GM12878 (cell line): ENCODE results near the gene SCP2. TPM values are rescaled to one million over a fixed set of nuclear protein-coding genes. Genes with fewer than 3 reads are reported as not detected.

Experiments used
- ATAC-seq: fragments of 200-7000 bp; cut with Tn5 transposase; 3 replicates; pipeline ENCODE4 v1.9.1; 2020; ENCODE audit warnings: mild to moderate bottlenecking, moderate library complexity
- BruUV-seq: library from RNA; stranded (reverse); fragments of 400-500 nt; replicated peaks from 2 replicates; lab custom pipeline; 2021; lab: Mats Ljungman, UMichigan
- CTCF ChIA-PET: fragments of 300-600 bp; sonication (Branson Sonifier 250); formaldehyde crosslinking; extraction: SDS; loops from one replicate; lab custom pipeline; 2021; ENCODE audit warnings: inconsistent platforms; lab: Yijun Ruan, JAX
- POLR2A ChIA-PET: fragments of 350-600 bp; formaldehyde crosslinking; extraction: SDS; loops from one replicate; lab custom pipeline; 2021; ENCODE audit warnings: inconsistent platforms; lab: Charles Lee
- RAD21 ChIA-PET: fragments of 300-600 bp; sonication (Branson Sonifier 250); formaldehyde crosslinking; loops from one replicate; lab custom pipeline; 2023; ENCODE audit warnings: antibody characterized with exemption; ENCODE audit not compliant: unreplicated experiment; lab: Charles Lee
- SMC1A ChIA-PET: fragments of 300-600 bp; sonication (Branson Sonifier 250); formaldehyde crosslinking; loops from one replicate; lab custom pipeline; 2023; ENCODE audit not compliant: unreplicated experiment, uncharacterized antibody; lab: Charles Lee
- DNase-seq: peaks from one replicate; pipeline ENCODE4 v3.0.0-alpha.2; 2011; ENCODE audit warnings: low read depth, low spot score
- FAIRE-seq: peaks from 3 replicates; lab custom pipeline; 2011; peaks lifted over from hg19 to GRCh38; lab: Jason Lieb, UNC
- H2AFZ ChIP-seq: 2 replicates; pipeline ENCODE4 v1.6.0; 2011; ENCODE audit warnings: low read depth, low read length, control low read depth; ENCODE audit not compliant: control insufficient read depth
- H3K27ac ChIP-seq: 2 replicates; pipeline ENCODE4 v1.5.1; 2011; ENCODE audit warnings: control low read depth; ENCODE audit not compliant: control insufficient read depth, insufficient read depth
- H3K27me3 ChIP-seq, 2 experiments: replicated peaks in 1 of 2; 2 replicates each; pipeline versions ENCODE4 v1.6.0 to v1.6.1; 2011; ENCODE audit warnings: low read length in 1 of 2; ENCODE audit not compliant: control insufficient read depth in 2 of 2, insufficient read depth in 2 of 2
- H3K36me3 ChIP-seq, 2 experiments: 2 replicates each; pipeline ENCODE4 v1.5.1; 2011; ENCODE audit warnings: low read length in 1 of 2; ENCODE audit not compliant: control insufficient read depth in 2 of 2, insufficient read depth in 2 of 2
- H3K4me1 ChIP-seq: 2 replicates; pipeline ENCODE4 v1.6.1; 2011; ENCODE audit warnings: mild to moderate bottlenecking, low read length, moderate library complexity, mixed read lengths; ENCODE audit not compliant: control insufficient read depth, insufficient read depth
- H3K4me2 ChIP-seq: 2 replicates; pipeline ENCODE4 v1.6.0; 2011; ENCODE audit warnings: control low read depth; ENCODE audit not compliant: control insufficient read depth, insufficient read depth
- H3K4me3 ChIP-seq: fragments of 200-600 bp; sonication (generic); 2 replicates; pipeline ENCODE4 v1.5.1; 2016
- H3K79me2 ChIP-seq: 2 replicates; pipeline ENCODE4 v1.6.0; 2011; ENCODE audit warnings: low read length; ENCODE audit not compliant: control insufficient read depth, insufficient read depth
- H3K9ac ChIP-seq: 2 replicates; pipeline ENCODE4 v1.8.0; 2011; ENCODE audit warnings: low read length, control low read depth, mixed read lengths; ENCODE audit not compliant: control insufficient read depth, insufficient read depth
- H3K9me3 ChIP-seq: replicated peaks from 3 replicates; pipeline ENCODE4 v1.5.1; 2011; ENCODE audit warnings: mild to moderate bottlenecking, low read length; ENCODE audit not compliant: control insufficient read depth, insufficient read depth
- H4K20me1 ChIP-seq: 2 replicates; pipeline ENCODE4 v1.6.0; 2011; ENCODE audit not compliant: control insufficient read depth, insufficient read depth
- CHD2 ChIP-seq: IDR thresholded peaks from 2 replicates; pipeline ENCODE4 v1.6.1; 2011; ENCODE audit warnings: low read depth, low read length, improper control_type of control experiment, borderline replicate concordance
- CUX1 ChIP-seq: IDR thresholded peaks from 2 replicates; pipeline ENCODE4 v1.6.1; 2012; ENCODE audit warnings: improper control_type of control experiment, low read depth, low read length; ENCODE audit not compliant: insufficient replicate concordance
- E2F4 ChIP-seq: IDR thresholded peaks from 2 replicates; pipeline ENCODE4 v1.6.1; 2012; ENCODE audit warnings: low read depth, low read length, improper control_type of control experiment
- ESRRA ChIP-seq: IDR thresholded peaks from 2 replicates; pipeline ENCODE4 v1.6.1; 2012; ENCODE audit warnings: mild to moderate bottlenecking, low read length, improper control_type of control experiment
- EZH2 ChIP-seq: IDR thresholded peaks from 2 replicates; pipeline ENCODE4 v1.6.1; 2012; ENCODE audit warnings: low read depth, mild to moderate bottlenecking, control low read depth, inconsistent platforms, low read length, borderline replicate concordance; ENCODE audit not compliant: control insufficient read depth
- GABPA ChIP-seq: IDR thresholded peaks from 2 replicates; pipeline ENCODE4 v1.6.1; 2014; ENCODE audit warnings: antibody characterized with exemption, low read depth, mild to moderate bottlenecking, inconsistent platforms
- JUNB ChIP-seq: IDR thresholded peaks from 2 replicates; pipeline ENCODE4 v1.6.1; 2016; ENCODE audit warnings: antibody characterized with exemption, mild to moderate bottlenecking
- LARP7 ChIP-seq: fragments of 450-650 bp; IDR thresholded peaks from 2 replicates; pipeline ENCODE4 v1.6.1; 2017; ENCODE audit warnings: mild to moderate bottlenecking
- MTA3 ChIP-seq: IDR thresholded peaks from 2 replicates; pipeline ENCODE4 v1.6.1; 2012; ENCODE audit warnings: low read length, inconsistent platforms, borderline replicate concordance
- NFYB ChIP-seq: IDR thresholded peaks from 2 replicates; pipeline ENCODE4 v1.6.1; 2011; ENCODE audit warnings: low read depth, mild to moderate bottlenecking, low read length, improper control_type of control experiment, moderate library complexity; ENCODE audit not compliant: insufficient read depth
- NR2F1 ChIP-seq: fragments of 450-650 bp; conservative IDR thresholded peaks from 2 replicates; pipeline ENCODE4 v1.6.1; 2017; ENCODE audit warnings: mild to moderate bottlenecking
- NRF1 ChIP-seq: conservative IDR thresholded peaks from 2 replicates; pipeline ENCODE4 v1.6.1; 2011; ENCODE audit warnings: mild to moderate bottlenecking, low read depth, low read length, improper control_type of control experiment
- SMAD5 ChIP-seq: IDR thresholded peaks from 2 replicates; pipeline ENCODE4 v1.6.1; 2016; ENCODE audit warnings: antibody characterized with exemption, low read depth
- TCF7 ChIP-seq: IDR thresholded peaks from 2 replicates; pipeline ENCODE4 v1.6.1; 2014; ENCODE audit warnings: antibody characterized with exemption, borderline replicate concordance
- ZBTB4 ChIP-seq: fragments of 450-650 bp; formaldehyde crosslinking; IDR thresholded peaks from 2 replicates; pipeline ENCODE4 v1.4.0; 2022; ENCODE audit warnings: mild to moderate bottlenecking, moderate library complexity
- WGBS: methylation state at CpG from one replicate; pipeline ENCODE4 v1.1.6; 2016; ENCODE audit warnings: low lambda C conversion rate; ENCODE audit not compliant: insufficient replicate concordance, insufficient coverage; ENCODE audit errors: missing lambda C conversion rate; 5-methylcytosine and 5-hydroxymethylcytosine counted together
- in situ Hi-C: fragments of 300-500 bp; cut with MboI; formaldehyde crosslinking; loops from 9 replicates; pipeline ENCODE4 v1.14.3; 2018; ENCODE audit warnings: mixed read lengths
- intact Hi-C: fragments of 100-400 bp; cut with micrococcal nuclease; formaldehyde crosslinking; loops from one replicate; pipeline ENCODE4 v1.14.2; 2022; ENCODE audit not compliant: unreplicated experiment
- polyA plus RNA-seq, 11 experiments: library from polyadenylated mRNA; depleted of rRNA in 4 of 11; unstranded in 6 of 11; stranded (reverse) in 5 of 11; fragments of >200 nt; fragmentation: Nextera tagmentation in 4 of 11; fragmentation: Illumina TruSeq in 1 of 11; extraction: Ambion mirVana in 4 of 11; extraction: Trizol in 1 of 11; gene quantifications; 1 replicate in 1 of 11; 2 replicates in 10 of 11; pipeline versions ENCODE4 v1.2.1 to v1.2.3, GENCODE V29; 2011 to 2016; ENCODE audit warnings: inconsistent platforms in 2 of 11, missing spikeins in 2 of 11, low read depth in 1 of 11
- total RNA-seq, 4 experiments: library from RNA; depleted of rRNA in 3 of 4; stranded (reverse); fragments of >200 nt in 3 of 4; fragmentation: Illumina TruSeq in 1 of 4; extraction: Trizol in 1 of 4; gene quantifications; 2 replicates each; pipeline versions ENCODE4 v1.2.1 to v1.2.3, GENCODE V29; 2013 to 2021

Gene SCP2
- total and polyA plus RNA-seq, 10 of the 15 experiments (the other 5 are each of a cell fraction or from before 2014, with no cell fraction given) = 74.3 to 327 (median 127) TPM

GRCh38 chr1:52899445-52899894, 27.6 kb upstream of the SCP2 start:
- no peak overlapping the region for H3K9ac ChIP-seq
- no peak for DNase-seq
- RAD21 ChIA-PET = interaction anchor here (0.6 kb wide), 1 partner anchor 32 kb away, joined by 4 read pairs; no protein-coding TSS in a partner anchor
- H3K27ac ChIP-seq = no peak overlapping the region
- no peak overlapping the region for H3K4me2 ChIP-seq
- H4K20me1 ChIP-seq = no peaks in the 10 kb centered on the region
- intact Hi-C loops = no loop called here
- H2AFZ ChIP-seq = no peak overlapping the region
- in situ Hi-C loops = no loop called here
- H3K36me3 ChIP-seq = peaks cover 3 to 5% of the 10 kb centered on the region in 2 experiments; a peak in 3 of 4 replicates
- H3K27me3 ChIP-seq = no peaks in the 10 kb centered on the region
- CTCF ChIA-PET = interaction anchor here (0.6 kb wide), 1 partner anchor 260 kb away, joined by 4 read pairs; no protein-coding TSS in a partner anchor
- no peaks in the 10 kb centered on the region for H3K4me1 ChIP-seq
- H3K79me2 ChIP-seq = no peaks in the 10 kb centered on the region
- H3K9me3 ChIP-seq = no peaks in the 10 kb centered on the region
- no TSS peak for BruUV-seq
- no peak overlapping the region for H3K4me3 ChIP-seq
- SMC1A ChIA-PET = no interaction called here
- no peak for ATAC-seq
- no peak for FAIRE-seq
- WGBS = 80% methylated on average over 4 of the region's 4 CpGs
- POLR2A ChIA-PET = no interaction called here
- TF ChIP-seq CHD2 (no peak), CUX1 (no peak), LARP7 (no peak), TCF7 (no peak), E2F4 (no peak), NRF1 (no peak), GABPA (no peak), ESRRA (no peak), SMAD5 (no peak), NFYB (no peak), EZH2 (no peak), JUNB (no peak), NR2F1 (no peak), ZBTB4 (CRISPR knock-in tag) (no peak), MTA3 (no peak)
